Common myeloid progenitor, CD34-positive (primary cell): Measurements from ENCODE around the gene PGAM2.

Experiments used
- CTCF ChIA-PET: fragments of 350-600 bp; sonication (Branson Sonifier 250); formaldehyde crosslinking; loops from one replicate; lab custom pipeline; 2021; ENCODE audit warnings: antibody characterized with exemption; lab: Charles Lee
- POLR2A ChIA-PET: fragments of 350-600 bp; sonication (Branson Sonifier 250); formaldehyde crosslinking; loops from one replicate; lab custom pipeline; 2021; ENCODE audit warnings: antibody characterized with exemption; lab: Charles Lee
- DNase-seq, 3 donors: peaks; one replicate each; pipeline versions ENCODE4 v3.0.0 to v3.0.0-alpha.2; 2013
- H3K27ac ChIP-seq, 2 experiments: 1 replicate in 1 of 2; 2 replicates in 1 of 2; pipeline ENCODE4 v1.7.0; 2013; ENCODE audit warnings: inconsistent platforms in 2 of 2, low read length in 2 of 2, mild to moderate bottlenecking in 2 of 2, low read depth in 1 of 2, moderate library complexity in 1 of 2; ENCODE audit not compliant: severe bottlenecking in 2 of 2, insufficient read depth in 1 of 2, poor library complexity in 1 of 2
- H3K27me3 ChIP-seq, 5 experiments: replicated peaks in 2 of 5; 1 replicate in 3 of 5; 2 replicates in 2 of 5; pipeline versions ENCODE4 v1.6.1 to v1.7.0; 2013; ENCODE audit warnings: low read length in 4 of 5, mild to moderate bottlenecking in 2 of 5, moderate library complexity in 2 of 5, inconsistent platforms in 1 of 5; ENCODE audit not compliant: insufficient read depth in 5 of 5, control insufficient read depth in 4 of 5
- H3K36me3 ChIP-seq, 4 experiments: 1 replicate in 2 of 4; 2 replicates in 2 of 4; pipeline versions ENCODE4 v1.6.1 to v1.7.0; 2013; ENCODE audit warnings: low read length in 3 of 4, control low read depth in 1 of 4, mild to moderate bottlenecking in 1 of 4; ENCODE audit not compliant: control insufficient read depth in 4 of 4, insufficient read depth in 4 of 4
- H3K4me1 ChIP-seq, 4 experiments: 1 replicate in 3 of 4; 2 replicates in 1 of 4; pipeline versions ENCODE4 v1.6.1 to v1.7.1; 2013; ENCODE audit warnings: low read length in 3 of 4, mild to moderate bottlenecking in 3 of 4, control low read depth in 1 of 4, inconsistent platforms in 1 of 4, moderate library complexity in 1 of 4; ENCODE audit not compliant: control insufficient read depth in 4 of 4, insufficient read depth in 4 of 4; ENCODE audit errors: control extremely low read depth in 1 of 4
- H3K4me3 ChIP-seq, 7 experiments: 1 replicate in 4 of 7; 2 replicates in 3 of 7; pipeline versions ENCODE4 v1.5.1 to v1.7.0; 2013; ENCODE audit warnings: mild to moderate bottlenecking in 7 of 7, low read length in 6 of 7, moderate library complexity in 6 of 7, inconsistent platforms in 2 of 7, low read depth in 2 of 7, control low read depth in 1 of 7; ENCODE audit not compliant: insufficient read depth in 4 of 7, control insufficient read depth in 1 of 7; ENCODE audit errors: extremely low read depth in 1 of 7
- H3K9me3 ChIP-seq, 5 experiments: 1 replicate in 4 of 5; 2 replicates in 1 of 5; pipeline versions ENCODE4 v1.6.1 to v1.7.1; 2013; ENCODE audit warnings: low read length in 4 of 5, mild to moderate bottlenecking in 2 of 5, inconsistent platforms in 1 of 5, low read depth in 1 of 5, moderate library complexity in 1 of 5; ENCODE audit not compliant: control insufficient read depth in 4 of 5, insufficient read depth in 2 of 5; ENCODE audit errors: control extremely low read depth in 1 of 5
- WGBS: methylation state at CpG from one replicate; pipeline ENCODE4 v1.1.5; 2013; ENCODE audit not compliant: insufficient coverage; 5-methylcytosine and 5-hydroxymethylcytosine counted together

The PGAM2 gene

DNA sequence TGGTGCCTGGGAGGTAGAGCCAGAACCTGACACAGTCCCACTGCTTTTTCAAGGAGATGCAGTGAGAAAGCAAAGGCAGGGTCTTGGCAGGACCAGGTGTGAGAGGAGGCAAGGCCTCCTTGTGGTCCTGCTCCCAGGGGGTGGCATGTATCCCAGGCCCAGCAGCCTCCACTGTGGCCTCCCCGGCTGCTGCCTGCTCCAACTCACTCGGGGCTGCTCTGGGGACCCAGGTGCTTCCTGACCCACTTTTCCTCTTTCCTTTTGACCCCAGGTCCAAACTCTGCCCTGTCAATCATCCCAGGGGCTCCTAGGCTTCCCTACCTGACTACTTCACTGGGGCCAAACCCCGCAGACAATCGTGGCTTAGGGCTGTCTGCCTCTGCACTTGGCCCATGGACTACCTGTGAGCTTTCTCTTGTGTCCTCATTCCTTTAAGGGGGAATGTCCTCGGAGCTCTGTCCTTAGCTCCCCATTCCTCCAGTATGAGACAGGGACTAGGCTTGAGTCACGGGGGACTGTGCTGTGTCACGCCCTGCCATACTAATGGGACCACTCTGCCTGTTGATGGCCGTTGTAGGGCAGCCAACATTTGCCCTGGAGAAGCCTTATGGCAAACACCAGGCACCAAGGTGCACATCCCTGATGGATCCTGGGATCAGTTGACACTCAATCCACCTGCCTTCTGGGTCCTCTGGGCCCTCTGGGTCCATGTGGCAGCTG is 37.6 kb upstream of the PGAM2 start:
- ChIA-PET CTCF (interaction anchor here (1.0 to 1.4 kb wide), 2 partner anchors 16 to 18 kb away, joined by 3 to 4 read pairs; no protein-coding TSS in a partner anchor), POLR2A (no interaction called here)
- WGBS = 76% methylated on average over 8 of the region's 8 CpGs
- Histone ChIP-seq H3K27me3 (no peaks in the 10 kb centered on the region), H3K4me1 (peaks cover 5 to 32% (median 18%) of the 10 kb centered on the region in 4 experiments), H3K4me3 (peak overlapping the region in 2 of 7 experiments; percentile 55 to 70), H3K9me3 (no peaks in the 10 kb centered on the region), H3K27ac (no peak overlapping the region), H3K36me3 (peaks cover 0 to 3% (median 0%) of the 10 kb centered on the region in 4 experiments)
- no peak for DNase-seq

DNA sequence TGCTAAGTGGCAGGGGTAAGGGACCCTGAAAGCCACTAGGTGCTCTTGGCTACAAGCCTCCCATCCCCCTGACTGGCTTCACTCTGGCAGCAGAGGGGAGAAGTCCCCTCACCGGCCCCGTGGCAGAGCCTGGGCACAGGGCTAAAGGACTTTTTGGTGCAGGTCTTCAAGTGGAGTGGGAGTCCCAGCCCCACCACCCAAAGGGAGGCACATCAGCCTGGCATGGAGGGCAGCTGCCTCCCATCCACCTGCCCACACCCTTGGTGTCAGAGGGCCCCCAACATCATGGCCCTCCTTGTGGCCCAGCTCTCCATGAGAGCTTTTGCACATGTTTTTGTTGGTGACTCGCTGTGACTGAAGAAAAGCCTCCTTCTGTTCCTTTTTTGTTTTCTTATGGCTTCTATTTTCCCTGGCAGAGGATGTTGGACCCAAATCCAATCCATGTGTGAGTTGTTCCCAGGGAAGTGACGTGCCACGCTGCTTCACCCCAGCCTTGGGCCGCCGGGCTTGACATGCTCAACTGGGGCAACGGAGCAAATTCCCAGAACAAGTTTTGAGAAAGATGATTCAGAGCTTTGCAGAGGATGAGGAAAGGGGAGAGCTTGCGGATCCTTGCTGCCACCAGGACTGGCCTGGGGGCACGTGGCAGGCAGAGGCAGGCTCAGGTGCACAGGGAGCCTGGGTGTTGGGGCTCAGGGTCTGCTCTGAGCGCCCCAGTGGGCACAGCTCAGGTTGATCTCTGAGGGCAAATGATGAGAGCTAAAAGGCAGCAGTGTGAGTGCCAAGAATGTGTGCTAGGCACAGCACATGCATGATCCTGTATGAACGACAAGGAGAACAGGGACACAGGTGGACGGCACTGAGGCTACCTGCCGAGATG is 36.8 kb upstream of the PGAM2 start:
- DNase-seq = no peak
- H3K4me3 ChIP-seq = no peak overlapping the region
- ChIA-PET POLR2A (no interaction called here), CTCF (interaction anchor here (1.0 to 1.4 kb wide), 3 partner anchors 14 to 17 kb away, joined by 3 to 4 read pairs (median 4); no protein-coding TSS in a partner anchor)
- H3K27me3 ChIP-seq = no peaks in the 10 kb centered on the region
- no peak overlapping the region for H3K27ac ChIP-seq
- 97% methylated on average over 14 of the region's 14 CpGs for WGBS
- peaks cover 0 to 3% (median 0%) of the 10 kb centered on the region in 4 experiments for H3K36me3 ChIP-seq
- no peaks in the 10 kb centered on the region for H3K9me3 ChIP-seq
- H3K4me1 ChIP-seq = peaks cover 9 to 40% (median 26%) of the 10 kb centered on the region in 4 experiments

DNA sequence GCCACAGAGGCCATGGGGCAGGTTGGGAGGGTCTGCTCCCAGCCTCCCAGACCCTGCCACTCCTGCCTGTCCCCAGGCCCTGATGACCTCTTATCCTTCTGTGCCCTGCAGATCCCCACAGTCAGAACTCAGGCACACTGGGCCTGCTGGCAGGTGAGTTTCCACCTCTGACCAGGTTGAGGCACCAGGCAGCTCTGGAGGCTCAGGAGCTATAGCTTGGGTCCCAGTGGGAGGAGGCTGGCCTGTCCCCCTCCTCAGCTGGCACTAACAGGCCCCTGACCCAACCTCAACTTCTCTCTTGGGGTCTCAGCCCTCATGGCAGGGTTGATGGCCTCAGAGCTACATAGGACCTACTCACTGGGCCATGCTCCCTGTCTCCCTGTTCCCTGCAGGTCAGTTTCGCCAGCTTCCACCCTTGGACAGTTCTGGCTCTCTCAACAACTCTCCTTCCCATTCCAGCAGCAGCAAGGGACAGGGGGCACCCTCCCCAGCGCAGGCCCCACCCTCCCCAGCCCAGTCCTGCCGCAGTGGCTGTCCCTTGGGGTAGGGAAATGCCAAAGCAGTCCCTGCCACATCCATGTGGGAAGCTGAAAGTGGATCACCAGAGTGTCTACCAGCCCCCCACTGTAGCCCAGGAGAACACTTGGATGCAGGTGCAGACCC is 36.1 kb upstream of the PGAM2 start:
- ChIA-PET CTCF (interaction anchor here (0.9 to 1.0 kb wide), 3 partner anchors 10 to 15 kb away, joined by 3 to 4 read pairs (median 3); no protein-coding TSS in a partner anchor), POLR2A (no interaction called here)
- no peaks in the 10 kb centered on the region for H3K36me3 ChIP-seq
- 100% methylated on average over 1 of the region's 3 CpGs for WGBS
- no peak for DNase-seq
- no peak overlapping the region for H3K27ac ChIP-seq
- peaks cover 9 to 48% (median 32%) of the 10 kb centered on the region in 4 experiments for H3K4me1 ChIP-seq
- no peak overlapping the region for H3K4me3 ChIP-seq
- H3K27me3 ChIP-seq = no peaks in the 10 kb centered on the region
- H3K9me3 ChIP-seq = no peaks in the 10 kb centered on the region

DNA sequence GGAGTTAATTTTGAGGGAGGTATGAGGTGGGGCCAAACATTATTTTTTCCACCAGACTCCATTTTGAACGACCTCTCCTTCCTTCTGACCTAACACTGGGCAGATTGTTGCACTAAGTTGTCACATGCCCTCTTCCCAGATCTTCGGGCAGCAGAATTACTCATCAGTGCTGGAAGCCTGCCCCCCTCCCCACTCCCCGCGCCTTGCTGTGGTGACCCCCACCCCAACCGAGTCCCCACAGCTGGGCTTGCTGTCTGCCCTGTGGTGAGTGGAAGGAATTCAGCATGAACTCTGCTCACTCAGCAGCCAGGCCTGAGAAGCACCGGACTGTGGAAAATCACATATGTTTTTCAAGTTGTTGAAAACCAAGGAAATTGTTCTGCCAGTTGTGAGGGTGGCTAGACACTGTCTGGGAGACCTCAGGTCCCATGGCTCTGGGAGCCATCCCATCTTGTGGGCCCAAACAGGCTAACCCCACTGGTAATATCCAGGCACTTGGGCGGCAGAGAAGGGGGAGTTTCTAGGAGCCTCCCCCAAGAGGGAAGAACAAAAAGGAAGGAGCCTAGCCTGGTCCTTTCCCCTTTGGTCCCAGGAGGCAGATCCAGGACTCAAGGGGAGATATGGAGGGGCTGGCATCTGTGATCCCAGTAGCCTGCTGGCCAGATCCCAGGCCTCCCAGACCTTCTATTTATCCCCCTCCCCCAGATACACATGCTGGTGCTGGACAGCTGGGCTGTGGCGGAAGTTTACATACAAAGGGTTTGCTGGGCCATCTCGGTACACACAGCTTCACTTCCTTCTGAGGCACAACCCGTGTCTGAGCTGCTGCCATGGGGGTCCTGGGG is 35.3 kb upstream of the PGAM2 start:
- Histone ChIP-seq H3K36me3 (no peaks in the 10 kb centered on the region), H3K27ac (no peak overlapping the region), H3K27me3 (no peaks in the 10 kb centered on the region), H3K9me3 (no peaks in the 10 kb centered on the region), H3K4me1 (peaks cover 9 to 47% (median 32%) of the 10 kb centered on the region in 4 experiments), H3K4me3 (no peak overlapping the region)
- ChIA-PET CTCF (interaction anchor here (0.9 to 1.0 kb wide), 2 partner anchors 9 to 15 kb away, joined by 3 to 4 read pairs; no protein-coding TSS in a partner anchor), POLR2A (no interaction called here)
- DNase-seq = no peak
- WGBS = 85% methylated on average over 7 of the region's 10 CpGs

DNA sequence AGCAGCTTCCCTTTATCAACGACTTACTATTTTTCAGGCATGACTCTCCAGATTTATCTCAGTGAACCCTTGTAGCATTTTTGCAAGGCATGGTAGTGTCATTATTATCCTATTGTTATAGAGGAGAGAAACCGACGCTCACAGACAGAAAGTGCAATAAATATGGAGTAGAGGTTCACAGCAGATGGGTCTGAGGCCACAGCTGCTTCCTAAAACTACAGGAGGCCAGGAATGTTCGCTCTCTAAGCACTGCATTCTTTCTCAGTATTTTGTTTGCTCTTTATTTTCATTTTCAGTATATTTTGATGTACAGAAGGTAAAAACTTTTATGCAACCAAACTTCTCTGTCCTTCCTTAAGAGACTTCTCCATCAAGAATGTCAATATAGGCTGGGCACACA is 34.3 kb upstream of the PGAM2 start:
- ChIA-PET POLR2A (interaction anchor here (0.6 kb wide), 1 partner anchor 8 kb away, joined by 3 read pairs; no protein-coding TSS in a partner anchor), CTCF (interaction anchor here (1.2 to 1.6 kb wide), 2 partner anchors 23 to 98 kb away, joined by 3 to 4 read pairs; no protein-coding TSS in a partner anchor)
- peak in 2 of 3 donors; percentile 18 to 39 for DNase-seq
- Histone ChIP-seq H3K4me3 (no peak overlapping the region), H3K4me1 (peaks cover 9 to 37% (median 25%) of the 10 kb centered on the region in 4 experiments), H3K9me3 (no peaks in the 10 kb centered on the region), H3K27me3 (no peaks in the 10 kb centered on the region), H3K27ac (no peak overlapping the region), H3K36me3 (no peaks in the 10 kb centered on the region)
- WGBS = no CpG with 5 or more reads among the region's 4 CpGs
